Measurements from ENCODE around the gene LTB. TPM values are rescaled to one million over a fixed set of nuclear protein-coding genes. Genes with fewer than 3 reads are reported as not detected.
A peak's percentile ranks its signal among the peaks of the same experiment; 100 is the strongest.

Gene LTB
- total RNA-seq, 6 experiments from 2014 or later, result 0.38 TPM; not detected in 5

DNA sequence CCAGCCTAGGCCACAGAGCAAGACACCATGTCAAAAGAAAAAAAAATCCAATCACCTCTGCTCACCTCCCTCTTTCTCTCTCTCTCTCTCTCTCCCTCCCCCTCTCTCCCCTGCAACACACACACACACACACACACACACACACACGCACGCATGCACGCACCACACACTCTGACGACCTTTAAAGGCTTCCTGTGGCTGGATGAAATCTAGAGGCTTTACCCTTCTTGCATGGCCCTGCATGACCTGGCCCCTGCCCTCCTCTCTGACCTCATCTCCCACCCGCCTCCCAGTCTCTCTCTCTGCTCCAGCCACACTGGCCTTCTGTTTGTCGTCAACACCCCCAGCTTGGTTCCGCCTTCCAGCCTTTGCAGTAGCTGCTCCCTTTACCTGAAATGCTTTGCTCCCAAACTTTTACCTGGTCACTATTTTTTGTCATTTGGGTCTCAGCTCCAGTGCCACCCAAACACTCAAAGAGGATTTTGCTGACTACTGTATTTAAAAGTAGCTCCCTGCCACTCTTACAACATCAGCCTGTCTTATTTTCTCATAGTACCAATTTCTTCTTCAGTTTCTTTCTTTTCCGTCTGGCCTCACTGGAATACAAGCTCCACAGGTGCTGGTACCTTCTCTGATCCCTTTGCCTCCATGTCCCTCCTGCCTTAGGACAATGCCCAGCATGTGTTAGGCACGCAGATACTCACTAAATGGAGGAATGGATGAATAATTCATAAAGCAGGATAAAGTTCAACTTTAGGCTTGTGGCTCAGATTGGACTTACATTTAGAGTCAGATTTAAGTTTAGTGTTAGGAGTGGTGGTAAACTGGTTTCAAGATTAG, 14.5 kb downstream of the LTB start:
- no peaks in the 10 kb centered on the region for H3K9me3 Mint-ChIP-seq
- no peaks in the 10 kb centered on the region for H3K36me3 Mint-ChIP-seq (ENCODE audit: low read depth)
- peaks cover 14% of the 10 kb centered on the region for H3K4me1 Mint-ChIP-seq (ENCODE audit: low read depth)
- DNase-seq, result no peak
- H3K27me3 Mint-ChIP-seq (ENCODE audit: insufficient read depth), result peaks cover 8% of the 10 kb centered on the region
- H3K4me3 Mint-ChIP-seq, result no peak overlapping the region
- H3K27ac Mint-ChIP-seq, result no peak overlapping the region
- TF ChIP-seq CTCF (IDR thresholded peaks at IDR 0.05), result no peak

- TF ChIP-seq CTCF (IDR thresholded peaks at IDR 0.05), result no peak
- H3K4me3 Mint-ChIP-seq, result peak overlapping the region; percentile 50
- peak overlapping the region; percentile 85 for H3K27ac Mint-ChIP-seq
- H3K9me3 Mint-ChIP-seq, result no peaks in the 10 kb centered on the region
- H3K4me1 Mint-ChIP-seq (ENCODE audit: low read depth), result peaks cover 56% of the 10 kb centered on the region
- peaks cover 25% of the 10 kb centered on the region for H3K36me3 Mint-ChIP-seq (ENCODE audit: low read depth)
- no peak for DNase-seq
- H3K27me3 Mint-ChIP-seq (ENCODE audit: insufficient read depth), result peaks cover 7% of the 10 kb centered on the region
These were observed 21.5 kb downstream of the LTB start for GRCh38 chr6:31560697-31561058.

- Mint-ChIP-seq H3K27ac (peak overlapping the region; percentile 85), H3K9me3 (no peaks in the 10 kb centered on the region), H3K36me3 (ENCODE audit: low read depth) (peaks cover 25% of the 10 kb centered on the region), H3K27me3 (ENCODE audit: insufficient read depth) (peaks cover 7% of the 10 kb centered on the region), H3K4me3 (peak overlapping the region; percentile 50), H3K4me1 (ENCODE audit: low read depth) (peaks cover 56% of the 10 kb centered on the region)
- peak; percentile 74 for DNase-seq
- TF ChIP-seq CTCF (IDR thresholded peaks at IDR 0.05), result no peak
These were observed 22.1 kb downstream of the LTB start for GRCh38 chr6:31559958-31560696.

DNA sequence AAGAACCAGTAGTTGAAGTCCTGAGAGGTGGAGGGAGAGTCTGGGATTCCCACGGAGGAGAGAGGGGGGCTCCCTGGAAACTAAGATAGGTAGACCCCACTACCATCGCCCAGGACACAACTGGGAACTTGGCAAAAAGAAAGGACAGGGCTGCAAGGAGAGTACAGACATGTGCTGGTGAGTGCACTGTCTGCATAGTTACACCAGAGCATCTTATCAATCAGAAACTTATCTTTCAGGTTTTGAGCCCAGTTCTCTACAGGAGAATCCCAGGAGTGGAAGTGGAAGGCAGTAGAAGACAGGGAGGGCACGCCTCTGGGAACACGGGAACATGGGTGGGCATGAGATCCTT, 22.6 kb downstream of the LTB start:
- H3K36me3 Mint-ChIP-seq (ENCODE audit: low read depth), result peaks cover 25% of the 10 kb centered on the region
- no peak for TF ChIP-seq CTCF (IDR thresholded peaks at IDR 0.05)
- peaks cover 56% of the 10 kb centered on the region for H3K4me1 Mint-ChIP-seq (ENCODE audit: low read depth)
- peak overlapping the region; percentile 50 for H3K4me3 Mint-ChIP-seq
- DNase-seq, result no peak
- H3K9me3 Mint-ChIP-seq, result no peaks in the 10 kb centered on the region
- H3K27ac Mint-ChIP-seq, result peak overlapping the region; percentile 85
- H3K27me3 Mint-ChIP-seq (ENCODE audit: insufficient read depth), result peaks cover 7% of the 10 kb centered on the region

DNA sequence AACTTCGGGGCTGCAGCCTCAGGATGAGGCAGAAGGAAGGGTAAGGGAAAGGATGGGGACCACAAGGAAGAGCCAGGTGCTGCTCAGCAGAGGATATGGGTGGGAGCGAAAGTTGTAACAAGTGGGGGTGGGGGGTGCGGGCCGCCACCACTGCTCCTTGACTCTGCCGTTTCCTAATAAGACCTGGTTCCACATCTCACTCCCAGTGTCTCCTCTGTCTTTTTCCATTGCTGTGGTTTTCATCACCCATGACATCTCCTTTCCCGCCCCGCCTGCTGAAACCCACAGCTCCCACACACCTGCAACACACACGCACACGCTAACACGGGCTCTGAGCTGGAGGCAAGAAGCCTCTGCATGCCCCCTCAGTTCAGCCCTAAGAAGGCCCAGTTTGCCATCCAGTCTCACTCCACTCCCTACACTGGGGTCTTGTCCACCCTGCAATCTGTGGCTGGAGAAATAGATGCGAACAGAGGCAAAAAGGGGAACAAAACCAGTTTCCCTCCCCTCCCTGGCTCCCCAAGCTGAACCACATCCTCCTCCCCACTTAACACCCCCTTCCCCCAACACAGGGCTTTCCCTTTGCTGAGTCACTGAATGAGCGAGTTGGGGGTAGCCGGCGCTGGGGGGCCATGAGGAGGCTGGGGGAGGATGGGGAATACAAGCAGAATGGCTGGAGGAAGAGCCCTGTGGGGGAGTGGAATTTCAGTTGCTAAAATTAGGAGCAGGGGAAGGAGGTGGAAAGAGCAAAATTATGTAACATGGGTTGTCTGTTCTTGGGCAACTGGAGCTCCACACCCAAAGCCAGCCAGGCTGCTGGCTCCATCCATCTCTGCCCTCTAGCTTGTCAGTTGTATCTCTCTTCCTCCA, 23.4 kb downstream of the LTB start:
- TF ChIP-seq CTCF (IDR thresholded peaks at IDR 0.05), result no peak
- Mint-ChIP-seq H3K27me3 (ENCODE audit: insufficient read depth) (peaks cover 5% of the 10 kb centered on the region), H3K27ac (peak overlapping the region; percentile 85), H3K4me3 (peak overlapping the region; percentile 50), H3K4me1 (ENCODE audit: low read depth) (peaks cover 53% of the 10 kb centered on the region), H3K9me3 (no peaks in the 10 kb centered on the region), H3K36me3 (ENCODE audit: low read depth) (peaks cover 25% of the 10 kb centered on the region)
- peak; percentile 4 for DNase-seq
